ENCODE results near the gene BAHCC1. TPM values are rescaled to one million over a fixed set of nuclear protein-coding genes. Genes with fewer than 3 reads are reported as not detected.

The BAHCC1 gene
- total and polyA plus RNA-seq, 2 of the 4 experiments (the other 2 are of a cell fraction) = 0.36 to 7.8 TPM

DNA sequence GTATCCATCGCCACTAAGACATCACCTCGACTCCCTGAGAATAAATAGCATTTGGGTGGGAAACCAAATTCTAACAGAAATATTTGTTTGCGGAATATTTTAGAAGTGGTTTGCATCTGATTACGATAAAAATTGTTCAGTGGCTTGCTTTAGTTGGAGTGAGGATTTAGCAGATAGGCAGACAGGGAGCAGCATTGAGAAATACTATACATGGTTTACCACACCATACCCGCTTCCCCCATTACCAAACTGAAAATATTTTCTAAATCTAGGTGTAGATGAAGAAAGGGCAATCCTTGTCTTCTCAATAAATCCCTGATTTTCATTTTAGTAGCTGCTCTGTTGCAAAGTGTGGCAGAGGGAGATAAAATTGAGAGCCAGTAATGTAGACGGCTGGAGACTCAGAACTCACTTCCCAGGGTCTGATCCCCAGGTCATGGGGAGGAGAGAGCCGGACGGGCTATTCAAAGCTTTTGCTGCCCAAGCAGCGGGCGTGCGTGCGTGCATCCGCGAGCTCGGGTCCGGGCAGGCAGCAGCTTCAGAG lies 808 bp upstream of the BAHCC1 start:
- no peak overlapping the region for H3K14ac ChIP-seq (replicated peaks; ENCODE audit: low read depth, low read length)
- H3K79me1 ChIP-seq (ENCODE audit: low read depth in 1 of 2, low read length in 2 of 2) = peaks cover 14 to 37% of the 10 kb centered on the region in 2 experiments
- peak overlapping the region; percentile 76 for H2AFZ ChIP-seq (replicated peaks; ENCODE audit: low read length, poor library complexity)
- H4K91ac ChIP-seq (ENCODE audit: insufficient read depth, low read depth, low read length) = no peak overlapping the region
- peak overlapping the region; percentile 81 for H3K4me2 ChIP-seq (ENCODE audit: low read depth, low read length)
- H3K18ac ChIP-seq (ENCODE audit: low read depth, low read length) = no peak overlapping the region
- H3K4me1 ChIP-seq (ENCODE audit: control insufficient read depth, insufficient read depth, low read length) = peaks cover 18% of the 10 kb centered on the region
- H2BK5ac ChIP-seq (ENCODE audit: low read depth, low read length, poor library complexity, severe bottlenecking) = no peak overlapping the region
- H3K9me1 ChIP-seq (ENCODE audit: insufficient read depth, low read length) = peaks cover 3% of the 10 kb centered on the region; the same call in 1 of the 2 replicates
- TF ChIP-seq, protein P1, sequence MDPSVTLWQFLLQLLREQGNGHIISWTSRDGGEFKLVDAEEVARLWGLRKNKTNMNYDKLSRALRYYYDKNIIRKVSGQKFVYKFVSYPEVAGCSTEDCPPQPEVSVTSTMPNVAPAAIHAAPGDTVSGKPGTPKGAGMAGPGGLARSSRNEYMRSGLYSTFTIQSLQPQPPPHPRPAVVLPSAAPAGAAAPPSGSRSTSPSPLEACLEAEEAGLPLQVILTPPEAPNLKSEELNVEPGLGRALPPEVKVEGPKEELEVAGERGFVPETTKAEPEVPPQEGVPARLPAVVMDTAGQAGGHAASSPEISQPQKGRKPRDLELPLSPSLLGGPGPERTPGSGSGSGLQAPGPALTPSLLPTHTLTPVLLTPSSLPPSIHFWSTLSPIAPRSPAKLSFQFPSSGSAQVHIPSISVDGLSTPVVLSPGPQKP (IDR thresholded peaks at IDR 0.05; ENCODE audit: borderline replicate concordance, low read depth, low read length) = no peak
- TF ChIP-seq SMC3 (IDR thresholded peaks at IDR 0.05; ENCODE audit: low read depth, low read length) (no peak), MAZ (IDR thresholded peaks at IDR 0.05; ENCODE audit: borderline replicate concordance, low read depth, low read length) (no peak), CEBPB (IDR thresholded peaks at IDR 0.05; ENCODE audit: low read depth, low read length) (peak; percentile 54), POLR2A (IDR thresholded peaks at IDR 0.05; ENCODE audit: low read depth, low read length) (no peak)
- no peak overlapping the region for H3K9ac ChIP-seq (ENCODE audit: low read depth, low read length)
- no peak overlapping the region for H4K5ac ChIP-seq (ENCODE audit: low read depth, low read length)
- dilution Hi-C loops (cut with HindIII; ENCODE audit: low sequenced_read_pairs, unreplicated experiment) = no loop called here
- no peak overlapping the region; the same call in 1 of the 2 replicates for H3K4me3 ChIP-seq (ENCODE audit: insufficient read depth, low read depth, low read length)
- CTCF ChIA-PET = interaction anchor here (1.0 to 1.5 kb wide), 3 partner anchors 46 to 139 kb away, joined by 3 to 5 read pairs (median 5); no protein-coding TSS in a partner anchor
- no peak overlapping the region for H2BK15ac ChIP-seq (ENCODE audit: low read depth, low read length)
- BruUV-seq (replicated peaks) = no TSS peak
- no peak overlapping the region for H3K4ac ChIP-seq (ENCODE audit: low read depth, low read length)
- no peak overlapping the region for H2BK20ac ChIP-seq (ENCODE audit: low read depth, low read length)
- in situ Hi-C loops (cut with MboI; ENCODE audit: low sequenced_read_pairs) = no loop called here
- no peak overlapping the region for H2BK120ac ChIP-seq (ENCODE audit: low read depth, low read length)
- H4K20me1 ChIP-seq (ENCODE audit: insufficient read depth, low read length) = peaks cover 15% of the 10 kb centered on the region
- no peak overlapping the region for H2AK9ac ChIP-seq (replicated peaks; ENCODE audit: low read depth, low read length, poor library complexity)
- no CpG with 5 or more reads among the region's 16 CpGs for WGBS, 2 experiments (ENCODE audit: extremely low coverage in 2 of 2, insufficient read length in 1 of 2)
- H3K56ac ChIP-seq (ENCODE audit: extremely low read depth, insufficient read depth, low read length) = no peak overlapping the region
- peak overlapping the region; percentile 28; the same call in 1 of the 2 replicates for H3K23ac ChIP-seq (ENCODE audit: low read depth, low read length)
- 0 out of 2 replicates have a peak overlapping the region, but pooled peaks have one; percentile 2 for H3K27ac ChIP-seq (ENCODE audit: insufficient read depth, low read length)
- no peak overlapping the region for H2AK5ac ChIP-seq (ENCODE audit: low read depth, low read length)
- no peak for ATAC-seq (ENCODE audit: low read depth)
- no peak for DNase-seq
- POLR2A ChIA-PET (ENCODE audit: unreplicated experiment) = interaction anchor here (0.5 to 1.6 kb wide), 2 partner anchors 25 to 90 kb away, joined by 3 read pairs; no protein-coding TSS in a partner anchor
- 0 out of 2 replicates have a peak, but pooled peaks cover 1% of the 10 kb centered on the region for H3K36me3 ChIP-seq (ENCODE audit: control insufficient read depth, insufficient read depth, low read length)
- H3K27me3 ChIP-seq (ENCODE audit: control insufficient read depth, insufficient read depth, low read length) = no peaks in the 10 kb centered on the region
- no peaks in the 10 kb centered on the region for H3K9me3 ChIP-seq (ENCODE audit: control insufficient read depth, insufficient read depth, low read length)
- no peak overlapping the region for H4K8ac ChIP-seq (ENCODE audit: low read depth in 2 of 2, low read length in 2 of 2)
- intact Hi-C loops (cut with micrococcal nuclease) = loop anchor here (1.0 to 2.0 kb wide), 4 partner anchors 48 to 140 kb away; partner anchors contain the start of gene SLC38A10
